ENCODE data around the gene NPAS3. TPM values are rescaled to one million over a fixed set of nuclear protein-coding genes. Genes with fewer than 3 reads are reported as not detected.

Gene NPAS3
- total and polyA plus RNA-seq, 7 donors, result 0.36 to 6.4 (median 4.6) TPM; not detected in 2

GRCh38 chr14:33065634-33066033, 127.0 kb downstream of the NPAS3 start:
- DNase-seq, result no peak
- TF ChIP-seq POLR2A (IDR thresholded peaks at IDR 0.05) (no peak), POLR2AphosphoS5 (IDR thresholded peaks at IDR 0.05) (no peak)
- H3K4me1 ChIP-seq, result peaks cover 0 to 5% (median 0%) of the 10 kb centered on the region in 4 donors
- no peaks in the 10 kb centered on the region for H3K27me3 ChIP-seq
- no peak overlapping the region for H3K27ac ChIP-seq
- H3K4me3 ChIP-seq, result no peak overlapping the region
- no peaks in the 10 kb centered on the region for H3K36me3 ChIP-seq
- H3K9me3 ChIP-seq, result no peaks in the 10 kb centered on the region
- intact Hi-C loops (cut with DNase I), result no loop called here

GRCh38 chr14:33068040-33068439, 129.4 kb downstream of the NPAS3 start:
- Histone ChIP-seq H3K27me3 (no peaks in the 10 kb centered on the region), H3K27ac (no peak overlapping the region), H3K36me3 (no peaks in the 10 kb centered on the region), H3K9me3 (no peaks in the 10 kb centered on the region), H3K4me1 (peaks cover 0 to 3% (median 0%) of the 10 kb centered on the region in 4 donors), H3K4me3 (no peak overlapping the region)
- intact Hi-C loops (cut with DNase I), result no loop called here
- 92 to 93% methylated on average over 3 of the region's 3 CpGs for WGBS, 2 donors
- DNase-seq, result no peak
- TF ChIP-seq POLR2A (IDR thresholded peaks at IDR 0.05) (no peak), POLR2AphosphoS5 (IDR thresholded peaks at IDR 0.05) (no peak), EP300 (IDR thresholded peaks at IDR 0.05) (no peak), CTCF (IDR thresholded peaks at IDR 0.05) (no peak)

DNA sequence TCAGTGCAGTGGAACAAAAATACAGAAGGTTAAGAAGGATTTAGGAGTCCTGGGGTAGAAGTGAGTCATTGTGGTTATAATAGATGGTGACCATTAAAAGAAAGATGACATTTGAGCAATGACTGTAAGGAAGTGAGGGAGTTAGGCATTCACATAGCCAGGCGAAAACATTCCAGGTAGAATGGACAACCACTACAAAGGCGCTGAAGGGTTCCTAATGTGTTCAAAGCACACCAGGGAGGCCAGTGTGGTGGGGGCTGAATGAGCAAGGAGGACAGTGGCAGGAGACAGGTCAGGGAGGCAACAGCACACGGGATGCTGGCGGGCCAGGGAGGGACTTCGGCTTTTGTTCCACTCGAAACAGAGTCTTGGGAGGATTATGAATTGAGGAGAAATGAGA, 129.9 kb downstream of the NPAS3 start:
- no peaks in the 10 kb centered on the region for H3K9me3 ChIP-seq
- intact Hi-C loops (cut with DNase I), result no loop called here
- DNase-seq, result no peak
- H3K4me1 ChIP-seq, result no peaks in the 10 kb centered on the region
- 94 to 96% methylated on average over 6 of the region's 6 CpGs for WGBS, 2 donors
- H3K27me3 ChIP-seq, result no peaks in the 10 kb centered on the region
- no peaks in the 10 kb centered on the region for H3K36me3 ChIP-seq
- TF ChIP-seq POLR2AphosphoS5 (IDR thresholded peaks at IDR 0.05) (no peak), POLR2A (IDR thresholded peaks at IDR 0.05) (no peak), EP300 (IDR thresholded peaks at IDR 0.05) (no peak)
- no peak overlapping the region for H3K27ac ChIP-seq
- no peak overlapping the region for H3K4me3 ChIP-seq

GRCh38 chr14:33070475-33070874, 131.8 kb downstream of the NPAS3 start:
- Histone ChIP-seq H3K4me1 (no peaks in the 10 kb centered on the region), H3K9me3 (no peaks in the 10 kb centered on the region), H3K36me3 (no peaks in the 10 kb centered on the region), H3K27me3 (no peaks in the 10 kb centered on the region), H3K27ac (no peak overlapping the region), H3K4me3 (no peak overlapping the region)
- no peak for DNase-seq
- intact Hi-C loops (cut with DNase I), result no loop called here
- WGBS, 2 donors, result 78 to 93% methylated on average over 5 of the region's 5 CpGs
- TF ChIP-seq CTCF (IDR thresholded peaks at IDR 0.05), result no peak
- no peak for TF ChIP-seq EP300 (IDR thresholded peaks at IDR 0.05)
- no peak for TF ChIP-seq POLR2AphosphoS5 (IDR thresholded peaks at IDR 0.05)
- TF ChIP-seq POLR2A (IDR thresholded peaks at IDR 0.05), result no peak

- H3K9me3 ChIP-seq, result no peaks in the 10 kb centered on the region
- no peak for DNase-seq
- no peak overlapping the region for H3K27ac ChIP-seq
- TF ChIP-seq CTCF (IDR thresholded peaks at IDR 0.05), result no peak
- TF ChIP-seq POLR2A (IDR thresholded peaks at IDR 0.05), result no peak
- no peak for TF ChIP-seq POLR2AphosphoS5 (IDR thresholded peaks at IDR 0.05)
- TF ChIP-seq EP300 (IDR thresholded peaks at IDR 0.05), result no peak
- intact Hi-C loops (cut with DNase I), result no loop called here
- H3K36me3 ChIP-seq, result no peaks in the 10 kb centered on the region
- H3K27me3 ChIP-seq, result no peaks in the 10 kb centered on the region
- H3K4me1 ChIP-seq, result no peaks in the 10 kb centered on the region
- no peak overlapping the region for H3K4me3 ChIP-seq
- WGBS, 2 donors, result 62 to 73% methylated on average over 1 of the region's 1 CpG
Measured at GRCh38 chr14:33073023-33073422, 134.3 kb downstream of the NPAS3 start.

- intact Hi-C loops (cut with DNase I), result no loop called here
- H3K4me1 ChIP-seq, result no peaks in the 10 kb centered on the region
- H3K4me3 ChIP-seq, result no peak overlapping the region
- DNase-seq, result no peak
- H3K9me3 ChIP-seq, result no peaks in the 10 kb centered on the region
- no peak for TF ChIP-seq POLR2AphosphoS5 (IDR thresholded peaks at IDR 0.05)
- no peak for TF ChIP-seq CTCF (IDR thresholded peaks at IDR 0.05)
- TF ChIP-seq EP300 (IDR thresholded peaks at IDR 0.05), result no peak
- TF ChIP-seq POLR2A (IDR thresholded peaks at IDR 0.05), result no peak
- H3K36me3 ChIP-seq, result no peaks in the 10 kb centered on the region
- H3K27ac ChIP-seq, result no peak overlapping the region
- H3K27me3 ChIP-seq, result no peaks in the 10 kb centered on the region
- WGBS, 2 donors, result 9 to 24% methylated on average over 1 of the region's 1 CpG
Measured at GRCh38 chr14:33081259-33081658, 142.6 kb downstream of the NPAS3 start.

All from sigmoid colon (tissue), 7 donors.